ENCODE data around the gene COLEC11.

COLEC11 gene

DNA sequence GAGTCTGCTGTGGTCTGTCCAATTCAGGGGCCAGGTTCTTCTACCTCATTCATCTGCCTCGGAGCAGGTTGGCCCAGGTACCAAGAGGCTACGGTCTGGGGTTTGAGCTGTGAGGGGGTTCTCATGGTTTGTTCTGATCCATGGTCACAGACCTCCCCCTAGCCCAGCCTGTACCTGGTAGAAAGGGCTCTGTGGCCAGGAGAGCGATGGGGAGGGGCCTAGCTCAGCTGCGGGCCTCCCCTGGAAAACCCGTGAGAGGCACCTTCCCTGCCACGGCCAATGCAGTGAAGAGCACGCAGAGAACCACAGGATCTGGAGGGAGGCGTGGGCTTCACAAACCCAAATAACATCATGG is 43.5 kb downstream of the COLEC11 start:
- no peak for DNase-seq
- Histone ChIP-seq H3K9me3 (ENCODE audit: insufficient read depth, low read length, severe bottlenecking) (no peaks in the 10 kb centered on the region), H3K4me3 (ENCODE audit: low read depth in 1 of 2, low read length in 2 of 2) (no peak overlapping the region), H3K27me3 (ENCODE audit: insufficient read depth, low read length, poor library complexity) (no peaks in the 10 kb centered on the region), H4K20me1 (ENCODE audit: insufficient read depth, low read length) (no peaks in the 10 kb centered on the region; the same call in 1 of the 2 replicates), H3K36me3 (ENCODE audit: insufficient read depth, low read length) (no peaks in the 10 kb centered on the region), H3K9ac (ENCODE audit: low read depth, low read length) (no peak overlapping the region), H2AFZ (ENCODE audit: low read depth, low read length) (no peak overlapping the region), H3K79me2 (ENCODE audit: insufficient read depth, low read length) (no peaks in the 10 kb centered on the region), H3K4me1 (ENCODE audit: insufficient read depth, low read length) (no peaks in the 10 kb centered on the region), H3K27ac (ENCODE audit: low read length) (no peak overlapping the region), H3K4me2 (ENCODE audit: insufficient read depth, low read length) (no peak overlapping the region)
- no peak for TF ChIP-seq EZH2 (IDR thresholded peaks at IDR 0.05; ENCODE audit: borderline replicate concordance, low read depth, low read length, severe bottlenecking)
- TF ChIP-seq, protein P1, sequence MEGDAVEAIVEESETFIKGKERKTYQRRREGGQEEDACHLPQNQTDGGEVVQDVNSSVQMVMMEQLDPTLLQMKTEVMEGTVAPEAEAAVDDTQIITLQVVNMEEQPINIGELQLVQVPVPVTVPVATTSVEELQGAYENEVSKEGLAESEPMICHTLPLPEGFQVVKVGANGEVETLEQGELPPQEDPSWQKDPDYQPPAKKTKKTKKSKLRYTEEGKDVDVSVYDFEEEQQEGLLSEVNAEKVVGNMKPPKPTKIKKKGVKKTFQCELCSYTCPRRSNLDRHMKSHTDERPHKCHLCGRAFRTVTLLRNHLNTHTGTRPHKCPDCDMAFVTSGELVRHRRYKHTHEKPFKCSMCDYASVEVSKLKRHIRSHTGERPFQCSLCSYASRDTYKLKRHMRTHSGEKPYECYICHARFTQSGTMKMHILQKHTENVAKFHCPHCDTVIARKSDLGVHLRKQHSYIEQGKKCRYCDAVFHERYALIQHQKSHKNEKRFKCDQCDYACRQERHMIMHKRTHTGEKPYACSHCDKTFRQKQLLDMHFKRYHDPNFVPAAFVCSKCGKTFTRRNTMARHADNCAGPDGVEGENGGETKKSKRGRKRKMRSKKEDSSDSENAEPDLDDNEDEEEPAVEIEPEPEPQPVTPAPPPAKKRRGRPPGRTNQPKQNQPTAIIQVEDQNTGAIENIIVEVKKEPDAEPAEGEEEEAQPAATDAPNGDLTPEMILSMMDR (IDR thresholded peaks at IDR 0.05; ENCODE audit: borderline replicate concordance, extremely low read depth, low read length, poor library complexity, severe bottlenecking) = no peak
- ATAC-seq (ENCODE audit: insufficient read depth, low read depth) = no peak

DNA sequence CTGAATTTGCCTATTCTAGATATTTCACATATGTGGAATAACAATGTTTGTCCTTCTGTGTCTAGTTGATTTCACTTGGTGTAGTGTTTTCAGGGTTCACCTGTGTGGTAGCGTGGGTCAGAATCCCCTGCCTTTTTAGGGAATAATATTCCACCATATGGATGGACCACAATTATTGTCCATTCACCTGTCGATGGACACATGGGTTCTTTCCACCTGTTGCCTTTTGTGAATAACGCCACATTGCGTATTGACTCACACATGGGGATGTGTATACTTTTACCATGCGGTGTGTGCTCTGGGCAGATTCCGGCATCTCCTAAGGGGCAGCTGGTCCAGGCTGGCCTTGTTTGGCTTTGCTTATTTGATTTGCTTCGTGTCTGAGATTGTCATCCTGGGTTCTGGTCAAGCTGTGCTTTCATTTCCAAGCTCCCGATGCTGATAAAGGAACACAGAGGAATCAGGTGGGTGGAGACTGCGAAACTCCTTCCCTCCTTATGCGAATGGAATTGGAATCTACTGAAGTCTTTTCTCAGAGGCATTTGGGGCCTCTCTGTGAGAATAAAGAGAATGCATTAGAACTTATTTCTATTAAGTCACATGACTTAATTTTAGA is 44.2 kb downstream of the COLEC11 start:
- Histone ChIP-seq H4K20me1 (ENCODE audit: insufficient read depth, low read length) (no peaks in the 10 kb centered on the region; the same call in 1 of the 2 replicates), H3K36me3 (ENCODE audit: insufficient read depth, low read length) (no peaks in the 10 kb centered on the region), H3K27me3 (ENCODE audit: insufficient read depth, low read length, poor library complexity) (no peaks in the 10 kb centered on the region), H3K4me1 (ENCODE audit: insufficient read depth, low read length) (no peaks in the 10 kb centered on the region), H3K27ac (ENCODE audit: low read length) (no peak overlapping the region), H3K4me2 (ENCODE audit: insufficient read depth, low read length) (no peak overlapping the region), H2AFZ (ENCODE audit: low read depth, low read length) (no peak overlapping the region), H3K4me3 (ENCODE audit: low read depth in 1 of 2, low read length in 2 of 2) (no peak overlapping the region), H3K9me3 (ENCODE audit: insufficient read depth, low read length, severe bottlenecking) (no peaks in the 10 kb centered on the region), H3K9ac (ENCODE audit: low read depth, low read length) (no peak overlapping the region), H3K79me2 (ENCODE audit: insufficient read depth, low read length) (no peaks in the 10 kb centered on the region)
- TF ChIP-seq EZH2 (IDR thresholded peaks at IDR 0.05; ENCODE audit: borderline replicate concordance, low read depth, low read length, severe bottlenecking) = no peak
- TF ChIP-seq, protein P1 (IDR thresholded peaks at IDR 0.05; ENCODE audit: borderline replicate concordance, extremely low read depth, low read length, poor library complexity, severe bottlenecking) = no peak
- ATAC-seq (ENCODE audit: insufficient read depth, low read depth) = no peak
- no peak for DNase-seq

DNA sequence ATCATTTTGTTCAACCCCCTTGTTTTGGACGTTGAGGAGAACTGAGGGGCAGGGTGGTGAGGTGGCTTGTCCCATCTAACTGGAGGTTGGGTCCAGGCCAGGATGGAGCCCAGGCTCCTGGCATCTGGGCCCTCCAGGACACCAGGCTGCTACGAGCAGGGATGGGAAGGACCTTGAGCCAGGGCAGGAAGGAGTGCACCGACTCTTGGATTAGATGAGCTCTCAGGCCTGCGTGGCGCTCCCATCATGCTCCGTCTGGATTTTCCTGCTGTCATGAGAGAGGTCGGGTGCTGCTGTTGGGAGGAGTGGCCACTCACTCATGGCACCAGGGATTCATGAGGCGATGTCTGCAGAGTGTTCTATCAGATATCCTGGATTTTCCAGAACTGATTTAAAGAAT is 44.7 kb downstream of the COLEC11 start:
- DNase-seq = no peak
- no peaks in the 10 kb centered on the region for H3K4me1 ChIP-seq (ENCODE audit: insufficient read depth, low read length)
- no peak overlapping the region for H2AFZ ChIP-seq (ENCODE audit: low read depth, low read length)
- ATAC-seq (ENCODE audit: insufficient read depth, low read depth) = no peak
- no peaks in the 10 kb centered on the region; the same call in 1 of the 2 replicates for H4K20me1 ChIP-seq (ENCODE audit: insufficient read depth, low read length)
- no peak overlapping the region for H3K9ac ChIP-seq (ENCODE audit: low read depth, low read length)
- no peaks in the 10 kb centered on the region for H3K9me3 ChIP-seq (ENCODE audit: insufficient read depth, low read length, severe bottlenecking)
- no peak overlapping the region for H3K4me2 ChIP-seq (ENCODE audit: insufficient read depth, low read length)
- TF ChIP-seq, protein P1 (IDR thresholded peaks at IDR 0.05; ENCODE audit: borderline replicate concordance, extremely low read depth, low read length, poor library complexity, severe bottlenecking) = no peak
- no peak for TF ChIP-seq EZH2 (IDR thresholded peaks at IDR 0.05; ENCODE audit: borderline replicate concordance, low read depth, low read length, severe bottlenecking)
- no peaks in the 10 kb centered on the region for H3K36me3 ChIP-seq (ENCODE audit: insufficient read depth, low read length)
- H3K27ac ChIP-seq (ENCODE audit: low read length) = no peak overlapping the region
- H3K4me3 ChIP-seq (ENCODE audit: low read depth in 1 of 2, low read length in 2 of 2) = no peak overlapping the region
- no peaks in the 10 kb centered on the region for H3K79me2 ChIP-seq (ENCODE audit: insufficient read depth, low read length)
- H3K27me3 ChIP-seq (ENCODE audit: insufficient read depth, low read length, poor library complexity) = no peaks in the 10 kb centered on the region

Data from DND-41 (cell line).